ENCODE data around the gene FOXO6. TPM values are rescaled to one million over a fixed set of nuclear protein-coding genes. Genes with fewer than 3 reads are reported as not detected.
"Not testable (repeated sequence)": the region's sequence is repeated elsewhere in the genome, so short reads cannot be mapped to it uniquely, and the experiment has no call there.

The FOXO6 gene
- total and polyA plus RNA-seq, 3 experiments from 2014 or later, result 0.11 TPM; not detected in 2

GRCh38 chr1:41332161-41332560 lies 29.1 kb upstream of the FOXO6 start:
- H3K27me3 ChIP-seq (ENCODE audit: insufficient read depth, low read length, poor library complexity, severe bottlenecking); DNase-seq; H3K9me3 Mint-ChIP-seq; POLR2A ChIA-PET; H3K36me3 ChIP-seq (ENCODE audit: insufficient read depth, low read length); H3K36me3 Mint-ChIP-seq; H3K9me3 ChIP-seq (ENCODE audit: low read length); H3K27ac ChIP-seq (ENCODE audit: low read depth, low read length); H3K4me1 ChIP-seq (ENCODE audit: insufficient read depth, low read length); H3K4me1 Mint-ChIP-seq; H3K4me3 ChIP-seq (ENCODE audit: low read length); H3K27ac Mint-ChIP-seq; H3K4me3 Mint-ChIP-seq: not testable (repeated sequence)
- CTCF ChIA-PET, result interaction anchor here (1.0 kb wide), 1 partner anchor 10 kb away, joined by 3 read pairs; no protein-coding TSS in a partner anchor
- peaks cover 14 to 38% of the 10 kb centered on the region in 2 donors for H3K27me3 Mint-ChIP-seq

DNA sequence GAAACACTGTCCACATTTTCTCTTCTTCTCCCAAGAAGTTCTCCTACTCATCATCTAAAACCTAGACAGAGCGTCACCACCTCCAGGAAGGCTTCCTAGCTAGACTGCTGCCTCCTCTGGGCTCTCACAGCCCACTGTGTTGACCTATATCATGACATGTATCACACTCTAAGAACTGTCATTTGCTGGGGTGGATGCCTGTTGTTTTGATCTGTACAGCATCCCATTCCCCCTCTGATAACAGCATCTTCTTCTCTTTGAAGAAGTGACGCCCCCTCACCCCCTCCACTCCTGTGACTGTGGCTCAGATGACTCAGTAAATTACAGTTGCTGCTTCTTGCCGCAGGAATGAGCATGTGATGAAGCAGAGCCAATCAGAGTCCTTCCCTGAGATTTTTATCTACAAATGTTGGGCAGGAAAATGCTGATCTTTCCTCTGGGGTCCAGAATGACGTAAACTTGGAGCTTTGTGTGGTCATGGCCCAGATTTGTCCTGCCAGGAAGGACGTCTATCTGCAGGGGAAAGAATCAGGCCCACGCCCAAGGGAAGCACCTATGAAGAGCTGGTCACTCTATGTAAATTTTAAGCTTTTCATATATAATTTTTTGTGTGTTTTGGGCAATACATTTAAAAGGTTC lies 28.0 kb upstream of the FOXO6 start:
- Histone ChIP-seq H3K36me3 (ENCODE audit: insufficient read depth, low read length) (no peaks in the 10 kb centered on the region), H3K4me3 (ENCODE audit: low read length) (no peak overlapping the region), H3K9me3 (ENCODE audit: low read length) (no peaks in the 10 kb centered on the region), H3K27me3 (ENCODE audit: insufficient read depth, low read length, poor library complexity, severe bottlenecking) (no peaks in the 10 kb centered on the region), H3K4me1 (ENCODE audit: insufficient read depth, low read length) (no peaks in the 10 kb centered on the region), H3K27ac (ENCODE audit: low read depth, low read length) (no peak overlapping the region)
- H3K36me3 Mint-ChIP-seq, result no peaks in the 10 kb centered on the region
- no peaks in the 10 kb centered on the region for H3K4me1 Mint-ChIP-seq
- no peak overlapping the region for H3K4me3 Mint-ChIP-seq
- CTCF ChIA-PET, result no interaction called here
- POLR2A ChIA-PET, result no interaction called here
- peaks cover 2 to 7% (median 5%) of the 10 kb centered on the region in 5 donors for H3K9me3 Mint-ChIP-seq
- peaks cover 14 to 45% of the 10 kb centered on the region in 2 donors for H3K27me3 Mint-ChIP-seq
- H3K27ac Mint-ChIP-seq, result no peak overlapping the region
- DNase-seq, result no peak

DNA sequence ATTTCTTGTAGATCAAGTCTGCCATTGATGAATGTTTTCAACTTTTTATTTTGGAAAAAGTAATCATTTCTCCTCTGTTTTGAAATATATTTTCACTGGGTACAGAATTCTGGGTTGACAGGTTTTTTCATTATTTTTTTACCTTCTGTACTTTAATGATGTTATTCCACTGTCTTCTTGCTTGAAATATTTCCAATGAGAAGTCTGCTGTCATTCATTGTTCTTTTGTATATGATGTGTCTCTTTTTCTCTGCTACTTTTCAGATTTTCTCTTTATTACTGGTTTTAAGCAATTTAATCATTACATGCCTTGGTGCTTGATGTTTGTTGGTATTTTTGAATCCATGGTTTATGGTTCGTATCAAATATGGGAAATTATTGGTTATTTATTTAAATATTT lies 22.4 kb upstream of the FOXO6 start:
- peaks cover 11 to 22% (median 18%) of the 10 kb centered on the region in 5 donors for H3K9me3 Mint-ChIP-seq
- Histone ChIP-seq H3K27ac (ENCODE audit: low read depth, low read length) (no peak overlapping the region), H3K36me3 (ENCODE audit: insufficient read depth, low read length) (no peaks in the 10 kb centered on the region), H3K4me1 (ENCODE audit: insufficient read depth, low read length) (no peaks in the 10 kb centered on the region), H3K4me3 (ENCODE audit: low read length) (no peak overlapping the region), H3K9me3 (ENCODE audit: low read length) (no peaks in the 10 kb centered on the region), H3K27me3 (ENCODE audit: insufficient read depth, low read length, poor library complexity, severe bottlenecking) (no peaks in the 10 kb centered on the region)
- H3K27ac Mint-ChIP-seq, result no peak overlapping the region
- H3K36me3 Mint-ChIP-seq, result peaks cover 0 to 9% (median 1%) of the 10 kb centered on the region in 3 donors
- no peaks in the 10 kb centered on the region for H3K4me1 Mint-ChIP-seq
- CTCF ChIA-PET, result no interaction called here
- peaks cover 11 to 65% of the 10 kb centered on the region in 2 donors for H3K27me3 Mint-ChIP-seq
- no peak overlapping the region for H3K4me3 Mint-ChIP-seq
- no peak for DNase-seq
- POLR2A ChIA-PET, result no interaction called here

DNA sequence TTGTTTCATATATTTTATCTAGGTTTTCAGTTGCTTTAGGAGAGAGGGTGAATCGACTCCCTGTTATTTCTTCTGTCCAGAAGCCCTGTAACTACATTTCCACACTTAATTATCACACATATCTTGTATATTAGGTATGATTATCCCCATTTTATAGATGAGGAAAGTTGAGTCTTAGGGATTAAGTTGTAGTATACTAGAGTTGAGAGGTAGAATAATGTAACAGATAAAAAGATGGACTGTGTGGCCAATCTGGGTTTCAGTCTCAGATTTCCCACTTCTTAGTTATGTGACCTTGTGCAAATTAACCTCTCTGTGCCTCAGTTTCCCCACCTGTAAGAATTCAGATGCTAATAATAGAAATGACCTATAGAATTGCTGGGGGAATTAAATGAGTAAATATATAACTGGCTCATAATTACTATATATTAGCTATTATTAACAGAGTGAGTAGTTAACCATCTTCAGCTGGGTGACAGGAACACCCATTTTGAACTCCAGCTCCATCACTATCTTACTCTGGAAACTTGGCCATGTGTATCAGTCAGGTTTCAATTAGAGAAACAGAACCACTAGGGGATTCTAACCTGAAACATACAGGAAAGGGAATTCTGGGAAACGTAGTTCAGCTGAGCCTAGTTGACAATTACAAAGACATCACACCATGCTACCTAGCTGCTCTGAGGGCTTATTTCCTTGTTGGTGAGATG lies 20.4 kb upstream of the FOXO6 start:
- Mint-ChIP-seq H3K27me3 (peaks cover 8 to 58% of the 10 kb centered on the region in 2 donors), H3K36me3 (peaks cover 0 to 9% (median 1%) of the 10 kb centered on the region in 3 donors)

DNA sequence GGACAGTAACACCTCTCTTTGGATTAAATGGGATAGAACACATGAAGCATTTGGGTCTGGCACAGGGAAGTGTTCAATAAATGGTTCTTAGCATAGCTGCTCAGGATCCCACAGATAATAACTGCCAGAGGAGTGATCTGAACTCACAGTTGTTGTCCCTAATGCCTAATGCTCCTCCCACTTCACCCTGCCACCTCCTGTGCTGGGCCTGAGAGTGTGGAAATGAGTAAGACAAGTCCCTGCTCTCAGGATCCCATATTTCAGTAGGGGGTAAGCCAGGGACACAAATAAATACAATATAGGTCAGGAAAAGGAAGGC lies 19.9 kb upstream of the FOXO6 start:
- no peak for DNase-seq
- H3K27me3 Mint-ChIP-seq, result peaks cover 10 to 54% of the 10 kb centered on the region in 2 donors
- H3K36me3 ChIP-seq (ENCODE audit: insufficient read depth, low read length), result no peaks in the 10 kb centered on the region

More for the DNA sequence above, 20.4 kb upstream of the FOXO6 start:
- DNase-seq, result no peak
- H3K4me1 ChIP-seq (ENCODE audit: insufficient read depth, low read length), result no peaks in the 10 kb centered on the region
- Mint-ChIP-seq H3K4me1 (peaks cover 3 to 10% (median 4%) of the 10 kb centered on the region in 3 donors), H3K9me3 (peaks cover 11 to 16% (median 14%) of the 10 kb centered on the region in 5 donors), H3K27ac (no peak overlapping the region), H3K4me3 (no peak overlapping the region)
- POLR2A ChIA-PET, result no interaction called here
- H3K27me3 ChIP-seq (ENCODE audit: insufficient read depth, low read length, poor library complexity, severe bottlenecking), result no peaks in the 10 kb centered on the region
- H3K36me3 ChIP-seq (ENCODE audit: insufficient read depth, low read length), result no peaks in the 10 kb centered on the region
- no peak overlapping the region for H3K4me3 ChIP-seq (ENCODE audit: low read length)
- H3K9me3 ChIP-seq (ENCODE audit: low read length), result no peaks in the 10 kb centered on the region
- H3K27ac ChIP-seq (ENCODE audit: low read depth, low read length), result no peak overlapping the region
- CTCF ChIA-PET, result interaction anchor here (1.3 kb wide), 1 partner anchor 26 kb away, joined by 4 read pairs; no protein-coding TSS in a partner anchor

GRCh38 chr1:41341772-41342562 lies 19.3 kb upstream of the FOXO6 start:
- Mint-ChIP-seq H3K36me3 (peaks cover 0 to 9% (median 1%) of the 10 kb centered on the region in 3 donors), H3K27me3 (peaks cover 9 to 51% of the 10 kb centered on the region in 2 donors), H3K27ac (no peak overlapping the region), H3K4me1 (peaks cover 3 to 10% (median 4%) of the 10 kb centered on the region in 3 donors), H3K4me3 (no peak overlapping the region), H3K9me3 (peaks cover 11 to 16% (median 14%) of the 10 kb centered on the region in 5 donors)
- Histone ChIP-seq H3K36me3 (ENCODE audit: insufficient read depth, low read length) (no peaks in the 10 kb centered on the region), H3K27ac (ENCODE audit: low read depth, low read length) (no peak overlapping the region), H3K27me3 (ENCODE audit: insufficient read depth, low read length, poor library complexity, severe bottlenecking) (no peaks in the 10 kb centered on the region), H3K9me3 (ENCODE audit: low read length) (no peaks in the 10 kb centered on the region), H3K4me3 (ENCODE audit: low read length) (no peak overlapping the region), H3K4me1 (ENCODE audit: insufficient read depth, low read length) (no peaks in the 10 kb centered on the region)
- no peak for DNase-seq
- CTCF ChIA-PET, result interaction anchor here (1.3 kb wide), 1 partner anchor 28 kb away, joined by 4 read pairs; no protein-coding TSS in a partner anchor
- POLR2A ChIA-PET, result no interaction called here

More for the DNA sequence above, 19.9 kb upstream of the FOXO6 start:
- POLR2A ChIA-PET, result no interaction called here
- no peaks in the 10 kb centered on the region for H3K9me3 ChIP-seq (ENCODE audit: low read length)
- CTCF ChIA-PET, result interaction anchor here (1.3 kb wide), 1 partner anchor 27 kb away, joined by 4 read pairs; no protein-coding TSS in a partner anchor
- H3K4me3 ChIP-seq (ENCODE audit: low read length), result no peak overlapping the region
- H3K4me1 ChIP-seq (ENCODE audit: insufficient read depth, low read length), result no peaks in the 10 kb centered on the region
- H3K27me3 ChIP-seq (ENCODE audit: insufficient read depth, low read length, poor library complexity, severe bottlenecking), result no peaks in the 10 kb centered on the region
- no peak overlapping the region for H3K27ac Mint-ChIP-seq
- H3K36me3 Mint-ChIP-seq, result peaks cover 0 to 9% (median 1%) of the 10 kb centered on the region in 3 donors
- H3K4me3 Mint-ChIP-seq, result no peak overlapping the region
- H3K9me3 Mint-ChIP-seq, result peaks cover 11 to 16% (median 14%) of the 10 kb centered on the region in 5 donors
- H3K4me1 Mint-ChIP-seq, result peaks cover 3 to 10% (median 4%) of the 10 kb centered on the region in 3 donors
- no peak overlapping the region for H3K27ac ChIP-seq (ENCODE audit: low read depth, low read length)

DNA sequence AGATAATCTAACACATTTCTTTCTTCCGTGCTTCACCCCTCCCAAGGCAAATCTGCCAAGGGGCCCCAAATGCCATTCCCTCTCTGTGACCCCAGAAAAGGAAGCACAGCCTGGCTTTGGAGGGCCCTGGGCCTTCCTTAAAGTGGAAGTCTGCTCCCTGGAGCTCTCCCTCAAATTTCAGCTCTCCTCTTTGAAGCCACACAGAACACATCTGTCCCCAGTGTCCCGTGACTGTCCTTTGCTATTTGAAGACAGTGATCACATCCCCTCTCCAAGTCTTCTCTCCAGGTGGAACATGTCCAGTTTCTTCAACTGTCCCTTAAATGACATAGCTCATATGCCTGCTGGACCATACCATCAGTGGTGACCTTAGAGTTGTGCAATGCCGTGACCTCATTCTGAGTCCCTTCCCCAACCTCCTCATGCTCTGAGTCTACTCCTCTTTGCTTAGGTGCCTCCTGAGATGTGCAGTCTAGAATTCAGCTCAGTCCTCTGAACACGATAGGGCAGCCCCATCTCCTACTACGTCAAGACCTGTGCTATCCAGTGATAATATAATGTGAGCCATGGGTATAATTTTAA lies 18.4 kb upstream of the FOXO6 start:
- H3K4me3 Mint-ChIP-seq, result no peak overlapping the region
- H3K36me3 ChIP-seq (ENCODE audit: insufficient read depth, low read length), result no peaks in the 10 kb centered on the region
- H3K9me3 ChIP-seq (ENCODE audit: low read length), result no peaks in the 10 kb centered on the region
- no peak for DNase-seq
- H3K27me3 ChIP-seq (ENCODE audit: insufficient read depth, low read length, poor library complexity, severe bottlenecking), result no peaks in the 10 kb centered on the region
- CTCF ChIA-PET, result no interaction called here
- H3K36me3 Mint-ChIP-seq, result peaks cover 0 to 9% (median 1%) of the 10 kb centered on the region in 3 donors
- POLR2A ChIA-PET, result no interaction called here
- no peak overlapping the region for H3K27ac ChIP-seq (ENCODE audit: low read depth, low read length)
- peak overlapping the region in 1 of 8 donors; percentile 12 for H3K27ac Mint-ChIP-seq
- H3K4me1 ChIP-seq (ENCODE audit: insufficient read depth, low read length), result no peaks in the 10 kb centered on the region
- H3K9me3 Mint-ChIP-seq, result peaks cover 11 to 16% (median 14%) of the 10 kb centered on the region in 5 donors
- no peak overlapping the region for H3K4me3 ChIP-seq (ENCODE audit: low read length)
- H3K27me3 Mint-ChIP-seq, result peaks cover 10 to 48% of the 10 kb centered on the region in 2 donors
- peaks cover 3 to 10% (median 4%) of the 10 kb centered on the region in 3 donors for H3K4me1 Mint-ChIP-seq

Measured in CD8-positive, alpha-beta memory T cell (primary cell).